ENCODE measurements around the gene CLK3.

DNA sequence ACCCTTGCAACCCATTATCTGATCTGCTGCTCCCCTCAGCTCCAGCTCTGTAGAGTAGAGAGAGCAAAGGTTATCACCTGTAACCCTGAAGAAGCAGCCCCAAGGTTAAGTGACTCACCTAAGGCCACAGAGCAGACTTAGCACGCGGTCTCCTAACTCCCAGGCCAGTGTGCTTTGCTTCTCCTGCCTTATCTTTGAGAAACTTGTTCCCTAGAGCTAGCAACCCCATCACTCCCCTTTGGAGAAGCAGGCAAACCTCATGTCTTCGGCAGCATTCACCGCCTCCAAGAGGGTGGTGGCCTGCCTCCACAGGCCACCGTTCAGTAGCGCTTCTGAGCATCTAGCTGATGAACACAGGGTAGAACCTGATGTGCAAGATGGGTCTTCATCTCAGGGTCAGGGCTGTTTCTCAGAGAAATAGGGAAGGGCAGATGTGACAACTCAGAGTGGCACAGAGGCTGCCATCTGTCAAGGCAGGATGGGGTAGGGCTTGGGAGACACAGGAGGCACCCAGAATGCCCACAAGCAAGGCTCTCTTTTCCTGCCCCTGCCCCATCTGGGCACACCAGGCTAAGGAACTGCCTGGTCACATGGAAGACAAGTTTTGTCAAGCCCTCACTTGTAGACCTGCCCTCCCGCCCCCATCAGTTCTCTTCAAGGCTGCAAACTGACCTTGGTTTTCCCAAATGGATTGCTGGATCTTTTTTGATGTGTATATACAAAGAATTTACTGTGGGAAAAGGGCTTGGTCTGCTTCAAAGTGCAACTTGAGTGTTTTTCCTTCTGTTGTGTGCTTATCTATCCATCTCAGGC lies 34.9 kb upstream of the CLK3 start:
- TF ChIP-seq, protein P1, sequence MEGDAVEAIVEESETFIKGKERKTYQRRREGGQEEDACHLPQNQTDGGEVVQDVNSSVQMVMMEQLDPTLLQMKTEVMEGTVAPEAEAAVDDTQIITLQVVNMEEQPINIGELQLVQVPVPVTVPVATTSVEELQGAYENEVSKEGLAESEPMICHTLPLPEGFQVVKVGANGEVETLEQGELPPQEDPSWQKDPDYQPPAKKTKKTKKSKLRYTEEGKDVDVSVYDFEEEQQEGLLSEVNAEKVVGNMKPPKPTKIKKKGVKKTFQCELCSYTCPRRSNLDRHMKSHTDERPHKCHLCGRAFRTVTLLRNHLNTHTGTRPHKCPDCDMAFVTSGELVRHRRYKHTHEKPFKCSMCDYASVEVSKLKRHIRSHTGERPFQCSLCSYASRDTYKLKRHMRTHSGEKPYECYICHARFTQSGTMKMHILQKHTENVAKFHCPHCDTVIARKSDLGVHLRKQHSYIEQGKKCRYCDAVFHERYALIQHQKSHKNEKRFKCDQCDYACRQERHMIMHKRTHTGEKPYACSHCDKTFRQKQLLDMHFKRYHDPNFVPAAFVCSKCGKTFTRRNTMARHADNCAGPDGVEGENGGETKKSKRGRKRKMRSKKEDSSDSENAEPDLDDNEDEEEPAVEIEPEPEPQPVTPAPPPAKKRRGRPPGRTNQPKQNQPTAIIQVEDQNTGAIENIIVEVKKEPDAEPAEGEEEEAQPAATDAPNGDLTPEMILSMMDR (IDR thresholded peaks at IDR 0.05), result no peak
- TF ChIP-seq EP300 (IDR thresholded peaks at IDR 0.05; ENCODE audit: borderline replicate concordance in 1 of 2, low read depth in 1 of 2, low read length in 1 of 2) (no peak), GABPA (IDR thresholded peaks at IDR 0.05; ENCODE audit: low read depth) (no peak), NFIC (IDR thresholded peaks at IDR 0.05; ENCODE audit: borderline replicate concordance) (no peak), USF1 (IDR thresholded peaks at IDR 0.05; ENCODE audit: borderline replicate concordance, low read depth) (no peak), YY1 (IDR thresholded peaks at IDR 0.05; ENCODE audit: low read depth) (no peak), PBX3 (IDR thresholded peaks at IDR 0.05) (no peak)

Data from SK-N-SH (cell line).